Measurements from ENCODE around the gene SH3BP2. TPM values are rescaled to one million over a fixed set of nuclear protein-coding genes. Genes with fewer than 3 reads are reported as not detected.

SH3BP2 gene
- polyA plus RNA-seq, 1 donor (not counting 4 experiments of a cell fraction or from before 2014, with no cell fraction given): 11.2 TPM

DNA sequence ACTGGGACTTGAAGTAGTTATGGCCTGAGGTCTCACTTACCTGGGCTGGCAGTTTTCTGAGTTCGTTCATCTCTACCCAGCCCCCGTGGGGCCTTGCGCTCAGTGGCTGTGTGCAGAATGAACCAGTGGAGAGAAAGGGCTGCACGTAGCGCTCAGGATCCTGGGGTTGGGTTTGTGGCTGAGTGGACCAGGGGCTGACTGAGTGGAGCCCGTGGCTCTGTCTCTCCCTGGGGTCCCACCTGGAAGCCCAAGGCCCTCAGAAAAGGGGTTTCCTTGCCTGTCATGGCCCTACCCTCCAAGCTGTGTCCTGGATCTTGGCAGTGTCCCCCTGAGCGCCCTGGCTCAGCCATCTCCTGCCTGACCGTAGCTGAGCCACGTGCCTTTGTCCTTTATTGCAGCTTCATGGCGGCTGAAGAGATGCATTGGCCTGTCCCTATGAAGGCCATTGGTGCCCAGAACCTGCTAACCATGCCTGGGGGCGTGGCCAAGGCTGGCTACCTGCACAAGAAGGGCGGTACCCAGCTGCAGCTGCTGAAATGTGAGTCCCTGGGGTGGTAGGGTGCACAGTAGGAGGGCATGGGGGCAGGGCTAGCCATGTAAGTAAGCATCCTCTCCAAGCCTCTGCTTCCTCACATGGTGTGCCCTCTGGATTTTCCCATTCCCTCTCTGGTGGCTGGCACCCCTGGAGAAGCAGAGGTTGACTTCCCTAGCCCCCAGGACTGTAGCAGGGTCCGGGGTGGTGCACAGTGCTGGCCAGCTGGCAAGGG is 27.5 kb downstream of the SH3BP2 start:
- Histone ChIP-seq H3K4me2 (ENCODE audit: control insufficient read depth, extremely low read depth, insufficient read depth, low read depth, low read length) (no peak overlapping the region), H3K4me1 (ENCODE audit: control insufficient read depth, extremely low read depth, insufficient read depth, low read length) (peaks cover 3% of the 10 kb centered on the region), H3K9me1 (ENCODE audit: control insufficient read depth, extremely low read depth, insufficient read depth, low read length) (no peaks in the 10 kb centered on the region), H3K27ac (ENCODE audit: control insufficient read depth, insufficient read depth, low read length) (no peak overlapping the region), H2AFZ (ENCODE audit: control insufficient read depth, low read length) (no peak overlapping the region), H3K9ac (ENCODE audit: control insufficient read depth, extremely low read depth, insufficient read depth, low read length) (no peak overlapping the region), H3K79me2 (ENCODE audit: control insufficient read depth, insufficient read depth, low read length) (no peaks in the 10 kb centered on the region), H3K36me3 (ENCODE audit: control insufficient read depth in 2 of 2, extremely low read depth in 1 of 2, insufficient read depth in 2 of 2, low read length in 2 of 2) (peaks cover 2 to 24% of the 10 kb centered on the region in 2 experiments), H4K20me1 (ENCODE audit: control insufficient read depth, extremely low read depth, insufficient read depth, low read length) (peaks cover 2% of the 10 kb centered on the region), H3K4me3 (ENCODE audit: control insufficient read depth in 2 of 3, extremely low read depth in 1 of 3, insufficient read depth in 2 of 3, low read depth in 1 of 3, low read length in 3 of 3) (no peak overlapping the region), H3K9me3 (ENCODE audit: control insufficient read depth, low read depth, low read length) (no peaks in the 10 kb centered on the region), H3K27me3 (ENCODE audit: control insufficient read depth, extremely low read depth, insufficient read depth, low read length) (peaks cover 3% of the 10 kb centered on the region)
- dilution Hi-C loops (cut with MboI; ENCODE audit: extremely low pct_ligation_motif_present, low sequenced_read_pairs): no loop called here
- FAIRE-seq (no peak), DNase-seq (ENCODE audit: low read depth, low spot score) (no peak)
- TF ChIP-seq, protein P1, sequence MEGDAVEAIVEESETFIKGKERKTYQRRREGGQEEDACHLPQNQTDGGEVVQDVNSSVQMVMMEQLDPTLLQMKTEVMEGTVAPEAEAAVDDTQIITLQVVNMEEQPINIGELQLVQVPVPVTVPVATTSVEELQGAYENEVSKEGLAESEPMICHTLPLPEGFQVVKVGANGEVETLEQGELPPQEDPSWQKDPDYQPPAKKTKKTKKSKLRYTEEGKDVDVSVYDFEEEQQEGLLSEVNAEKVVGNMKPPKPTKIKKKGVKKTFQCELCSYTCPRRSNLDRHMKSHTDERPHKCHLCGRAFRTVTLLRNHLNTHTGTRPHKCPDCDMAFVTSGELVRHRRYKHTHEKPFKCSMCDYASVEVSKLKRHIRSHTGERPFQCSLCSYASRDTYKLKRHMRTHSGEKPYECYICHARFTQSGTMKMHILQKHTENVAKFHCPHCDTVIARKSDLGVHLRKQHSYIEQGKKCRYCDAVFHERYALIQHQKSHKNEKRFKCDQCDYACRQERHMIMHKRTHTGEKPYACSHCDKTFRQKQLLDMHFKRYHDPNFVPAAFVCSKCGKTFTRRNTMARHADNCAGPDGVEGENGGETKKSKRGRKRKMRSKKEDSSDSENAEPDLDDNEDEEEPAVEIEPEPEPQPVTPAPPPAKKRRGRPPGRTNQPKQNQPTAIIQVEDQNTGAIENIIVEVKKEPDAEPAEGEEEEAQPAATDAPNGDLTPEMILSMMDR (optimal IDR thresholded peaks at IDR 0.05 in 1 of 3, IDR thresholded peaks at IDR 0.05 in 1 of 3, conservative IDR thresholded peaks at IDR 0.05 in 1 of 3; ENCODE audit: extremely low read depth in 1 of 3, insufficient read depth in 2 of 3, low read length in 3 of 3): no peak
- TF ChIP-seq EZH2 (IDR thresholded peaks at IDR 0.05; ENCODE audit: low read length): no peak

DNA sequence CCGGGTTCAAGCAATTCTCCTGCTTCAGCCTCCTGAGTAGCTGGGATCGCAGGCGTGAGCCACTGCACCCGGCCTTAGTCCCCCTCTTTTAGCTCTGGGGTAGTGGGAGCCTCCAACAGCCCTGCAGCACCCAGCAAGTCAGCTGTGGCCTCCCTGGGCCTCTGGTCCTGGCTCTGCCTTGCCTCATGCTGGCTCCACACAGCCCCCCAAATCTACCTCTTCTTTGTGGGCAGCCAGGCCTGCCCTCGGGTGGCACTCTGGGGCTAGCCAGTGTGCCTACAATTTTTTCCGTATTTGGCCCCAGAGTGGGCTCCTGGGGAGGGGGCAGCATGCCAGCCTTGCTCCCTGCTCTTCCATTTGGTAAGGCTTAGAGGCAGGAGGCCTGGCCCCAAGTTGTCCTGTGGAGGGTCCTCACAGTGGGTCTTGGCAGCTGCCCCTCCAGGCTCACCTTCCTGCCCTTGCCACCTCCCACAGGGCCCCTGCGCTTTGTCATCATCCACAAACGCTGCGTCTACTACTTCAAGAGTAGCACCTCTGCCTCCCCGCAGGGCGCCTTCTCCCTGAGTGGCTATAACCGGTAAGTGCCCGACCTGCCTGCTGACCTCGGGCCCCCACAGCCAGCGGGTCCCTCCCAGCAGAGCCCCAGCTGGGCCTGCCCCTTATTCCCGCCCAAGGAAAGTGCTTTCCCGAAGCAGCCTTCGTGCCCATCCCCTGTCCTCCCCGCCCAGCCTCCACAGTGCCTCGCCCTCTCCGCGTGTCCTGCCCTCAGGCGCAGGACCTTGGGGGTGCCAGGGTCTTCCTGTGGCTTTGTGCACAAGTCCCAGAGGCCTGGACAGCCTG is 29.8 kb downstream of the SH3BP2 start:
- Histone ChIP-seq H3K9me1 (ENCODE audit: control insufficient read depth, extremely low read depth, insufficient read depth, low read length) (no peaks in the 10 kb centered on the region), H3K4me3 (ENCODE audit: control insufficient read depth in 2 of 3, extremely low read depth in 1 of 3, insufficient read depth in 2 of 3, low read depth in 1 of 3, low read length in 3 of 3) (no peak overlapping the region), H3K4me1 (ENCODE audit: control insufficient read depth, extremely low read depth, insufficient read depth, low read length) (peaks cover under 1% of the 10 kb centered on the region), H3K9ac (ENCODE audit: control insufficient read depth, extremely low read depth, insufficient read depth, low read length) (no peak overlapping the region), H3K27ac (ENCODE audit: control insufficient read depth, insufficient read depth, low read length) (no peak overlapping the region), H3K9me3 (ENCODE audit: control insufficient read depth, low read depth, low read length) (no peaks in the 10 kb centered on the region), H3K79me2 (ENCODE audit: control insufficient read depth, insufficient read depth, low read length) (no peaks in the 10 kb centered on the region), H3K4me2 (ENCODE audit: control insufficient read depth, extremely low read depth, insufficient read depth, low read depth, low read length) (no peak overlapping the region), H4K20me1 (ENCODE audit: control insufficient read depth, extremely low read depth, insufficient read depth, low read length) (peaks cover 2% of the 10 kb centered on the region), H2AFZ (ENCODE audit: control insufficient read depth, low read length) (no peak overlapping the region), H3K36me3 (ENCODE audit: control insufficient read depth in 2 of 2, extremely low read depth in 1 of 2, insufficient read depth in 2 of 2, low read length in 2 of 2) (peaks cover 3 to 31% of the 10 kb centered on the region in 2 experiments), H3K27me3 (ENCODE audit: control insufficient read depth, extremely low read depth, insufficient read depth, low read length) (peaks cover 1% of the 10 kb centered on the region)
- no peak for TF ChIP-seq EZH2 (IDR thresholded peaks at IDR 0.05; ENCODE audit: low read length)
- TF ChIP-seq, protein P1 (optimal IDR thresholded peaks at IDR 0.05 in 1 of 3, IDR thresholded peaks at IDR 0.05 in 1 of 3, conservative IDR thresholded peaks at IDR 0.05 in 1 of 3; ENCODE audit: extremely low read depth in 1 of 3, insufficient read depth in 2 of 3, low read length in 3 of 3): no peak
- DNase-seq (ENCODE audit: low read depth, low spot score): no peak
- dilution Hi-C loops (cut with MboI; ENCODE audit: extremely low pct_ligation_motif_present, low sequenced_read_pairs): no loop called here
- FAIRE-seq: no peak

Data from keratinocyte (primary cell).